ENCODE measurements around the gene ARMC8. TPM values are rescaled to one million over a fixed set of nuclear protein-coding genes. Genes with fewer than 3 reads are reported as not detected.

ARMC8 gene
- total RNA-seq, 1 donor from 2014 or later: 82.3 TPM

DNA sequence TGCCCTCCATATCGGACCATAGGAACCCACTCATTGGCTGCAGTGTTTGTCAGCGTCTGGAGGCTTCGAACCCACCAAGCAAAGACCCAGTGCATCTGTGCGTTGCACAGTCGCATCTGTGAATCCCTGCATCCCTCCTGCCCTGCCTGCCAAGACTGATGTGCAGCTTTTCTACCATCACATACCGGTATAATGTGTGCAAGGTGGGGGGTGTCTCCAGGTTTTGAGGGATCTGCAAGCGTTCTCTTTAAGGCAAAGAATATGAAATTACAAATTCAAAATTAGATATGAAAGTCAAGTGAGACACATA, 142.8 kb downstream of the ARMC8 start:
- Mint-ChIP-seq H3K36me3 (ENCODE audit: low read depth) (no peaks in the 10 kb centered on the region), H3K9me3 (no peaks in the 10 kb centered on the region), H3K4me1 (peaks cover 13% of the 10 kb centered on the region), H3K27me3 (peaks cover 23% of the 10 kb centered on the region), H3K27ac (no peak overlapping the region), H3K4me3 (peak overlapping the region; percentile 88)
- DNase-seq (no peak), ATAC-seq (ENCODE audit: low read depth) (no peak)
- TF ChIP-seq, protein P1, sequence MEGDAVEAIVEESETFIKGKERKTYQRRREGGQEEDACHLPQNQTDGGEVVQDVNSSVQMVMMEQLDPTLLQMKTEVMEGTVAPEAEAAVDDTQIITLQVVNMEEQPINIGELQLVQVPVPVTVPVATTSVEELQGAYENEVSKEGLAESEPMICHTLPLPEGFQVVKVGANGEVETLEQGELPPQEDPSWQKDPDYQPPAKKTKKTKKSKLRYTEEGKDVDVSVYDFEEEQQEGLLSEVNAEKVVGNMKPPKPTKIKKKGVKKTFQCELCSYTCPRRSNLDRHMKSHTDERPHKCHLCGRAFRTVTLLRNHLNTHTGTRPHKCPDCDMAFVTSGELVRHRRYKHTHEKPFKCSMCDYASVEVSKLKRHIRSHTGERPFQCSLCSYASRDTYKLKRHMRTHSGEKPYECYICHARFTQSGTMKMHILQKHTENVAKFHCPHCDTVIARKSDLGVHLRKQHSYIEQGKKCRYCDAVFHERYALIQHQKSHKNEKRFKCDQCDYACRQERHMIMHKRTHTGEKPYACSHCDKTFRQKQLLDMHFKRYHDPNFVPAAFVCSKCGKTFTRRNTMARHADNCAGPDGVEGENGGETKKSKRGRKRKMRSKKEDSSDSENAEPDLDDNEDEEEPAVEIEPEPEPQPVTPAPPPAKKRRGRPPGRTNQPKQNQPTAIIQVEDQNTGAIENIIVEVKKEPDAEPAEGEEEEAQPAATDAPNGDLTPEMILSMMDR (IDR thresholded peaks at IDR 0.05): no peak
- ChIA-PET CTCF (no interaction called here), POLR2A (no interaction called here)
- intact Hi-C loops (cut with micrococcal nuclease): loop anchor here (2.0 to 10.0 kb wide), 3 partner anchors 65 to 593 kb away; partner anchors contain the start of gene ARMC8

DNA sequence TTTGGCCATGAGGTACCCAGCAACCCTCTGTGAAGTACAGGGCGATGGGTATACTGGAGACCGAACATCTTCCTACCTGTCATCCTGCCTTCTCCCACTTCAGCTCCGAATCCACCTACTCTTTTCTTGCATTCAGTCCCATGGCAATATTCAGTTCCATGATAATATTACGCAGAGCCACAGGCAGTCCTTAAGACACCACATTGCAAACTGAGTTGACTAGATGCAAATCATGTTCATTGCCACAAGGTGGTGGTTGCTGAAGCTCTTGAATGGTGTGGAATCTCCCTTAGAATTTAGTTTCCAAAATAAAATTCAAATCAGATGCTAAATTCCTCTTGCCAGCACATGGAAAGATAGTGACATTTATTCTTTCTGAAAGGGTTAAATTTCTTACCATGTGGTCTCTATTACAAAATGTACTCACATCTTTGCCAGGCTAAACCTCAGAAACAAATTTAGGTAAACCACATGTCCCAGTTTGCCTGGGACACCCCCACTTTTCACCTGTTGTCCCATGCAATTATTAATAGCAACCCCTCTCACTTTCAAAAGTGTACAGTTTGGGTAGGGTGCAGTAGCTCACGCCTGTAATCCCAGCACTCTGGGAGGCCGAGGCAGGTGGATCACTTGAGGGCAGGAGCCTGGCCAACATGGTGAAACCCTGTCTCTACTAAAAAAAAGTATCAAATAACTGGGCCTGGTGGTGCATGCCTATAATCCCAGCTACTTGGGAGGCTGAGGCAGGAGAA, 144.2 kb downstream of the ARMC8 start:
- intact Hi-C loops (cut with micrococcal nuclease): loop anchor here (10.0 kb wide), 1 partner anchor 63 kb away; no protein-coding TSS in a partner anchor
- ChIA-PET POLR2A (no interaction called here), CTCF (no interaction called here)
- Mint-ChIP-seq H3K9me3 (no peaks in the 10 kb centered on the region), H3K27ac (no peak overlapping the region), H3K4me3 (no peak overlapping the region), H3K27me3 (peaks cover 28% of the 10 kb centered on the region), H3K4me1 (peaks cover 13% of the 10 kb centered on the region), H3K36me3 (ENCODE audit: low read depth) (no peaks in the 10 kb centered on the region)
- no peak for DNase-seq
- TF ChIP-seq, protein P1 (IDR thresholded peaks at IDR 0.05): no peak
- ATAC-seq (ENCODE audit: low read depth): no peak

DNA sequence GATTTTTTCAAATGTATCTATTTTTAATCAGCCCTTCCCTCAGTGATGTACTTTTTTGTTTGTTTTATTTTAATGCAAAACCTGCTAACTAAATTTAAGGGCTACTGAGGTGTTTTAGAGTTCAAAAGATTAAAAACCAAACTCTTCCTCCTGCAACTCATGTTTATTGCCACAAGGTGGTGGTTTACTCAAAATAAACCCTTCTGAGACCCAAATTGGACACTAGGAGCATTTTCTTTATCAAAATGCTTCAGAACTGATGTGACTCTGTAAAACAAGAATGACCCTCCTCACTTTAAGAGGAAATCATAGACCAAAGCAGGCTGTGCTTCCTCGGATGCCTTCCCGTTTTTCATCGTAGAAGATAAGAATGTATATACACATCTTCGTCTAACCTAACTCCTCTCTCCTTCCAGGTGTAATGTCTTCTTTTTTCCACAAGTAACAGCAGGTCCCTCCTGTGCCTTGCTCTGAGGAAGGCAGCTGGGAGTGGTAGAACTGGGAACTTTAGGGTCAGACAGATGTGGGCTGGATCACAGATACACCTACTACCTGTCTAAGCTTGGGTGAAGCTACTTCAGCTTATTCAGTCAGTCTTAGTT, 145.5 kb downstream of the ARMC8 start:
- Mint-ChIP-seq H3K27ac (no peak overlapping the region), H3K4me1 (peaks cover 13% of the 10 kb centered on the region), H3K4me3 (no peak overlapping the region), H3K27me3 (peaks cover 31% of the 10 kb centered on the region), H3K36me3 (ENCODE audit: low read depth) (no peaks in the 10 kb centered on the region), H3K9me3 (no peaks in the 10 kb centered on the region)
- TF ChIP-seq, protein P1 (IDR thresholded peaks at IDR 0.05): no peak
- no peak for ATAC-seq (ENCODE audit: low read depth)
- intact Hi-C loops (cut with micrococcal nuclease): loop anchor here (1.0 to 10.0 kb wide), 2 partner anchors 62 to 591 kb away; no protein-coding TSS in a partner anchor
- DNase-seq: no peak
- ChIA-PET POLR2A (no interaction called here), CTCF (no interaction called here)

DNA sequence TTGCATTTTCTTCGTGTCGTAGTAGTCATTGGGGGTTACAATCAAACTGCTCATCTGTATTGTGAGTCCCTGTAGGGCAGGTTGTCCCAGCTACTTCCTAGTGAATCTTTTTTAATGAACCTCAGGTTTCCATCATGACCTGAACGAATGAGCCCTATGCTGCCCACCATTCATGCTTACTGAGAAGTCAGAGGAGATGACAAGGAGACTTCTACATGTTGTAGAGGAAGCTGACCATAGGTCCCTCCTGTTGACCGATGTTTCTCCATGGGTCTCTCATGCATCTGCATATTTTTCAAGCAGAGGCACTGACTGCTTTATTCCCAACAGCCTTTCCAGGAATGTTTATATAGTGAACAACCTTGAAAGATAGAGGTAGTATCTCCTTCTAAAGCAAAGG, 147.5 kb downstream of the ARMC8 start:
- H3K9me3 Mint-ChIP-seq: no peaks in the 10 kb centered on the region
- TF ChIP-seq, protein P1 (IDR thresholded peaks at IDR 0.05): no peak
- H3K27me3 Mint-ChIP-seq: peaks cover 26% of the 10 kb centered on the region
- ATAC-seq (ENCODE audit: low read depth) (no peak), DNase-seq (no peak)
- H3K27ac Mint-ChIP-seq: no peak overlapping the region
- intact Hi-C loops (cut with micrococcal nuclease): loop anchor here (10.0 kb wide), 1 partner anchor 60 kb away; no protein-coding TSS in a partner anchor
- POLR2A ChIA-PET: interaction anchor here (0.6 kb wide), 1 partner anchor 16 kb away, joined by 6 read pairs; no protein-coding TSS in a partner anchor
- no peaks in the 10 kb centered on the region for H3K36me3 Mint-ChIP-seq (ENCODE audit: low read depth)
- H3K4me1 Mint-ChIP-seq: peaks cover 5% of the 10 kb centered on the region
- CTCF ChIA-PET: no interaction called here
- H3K4me3 Mint-ChIP-seq: no peak overlapping the region

DNA sequence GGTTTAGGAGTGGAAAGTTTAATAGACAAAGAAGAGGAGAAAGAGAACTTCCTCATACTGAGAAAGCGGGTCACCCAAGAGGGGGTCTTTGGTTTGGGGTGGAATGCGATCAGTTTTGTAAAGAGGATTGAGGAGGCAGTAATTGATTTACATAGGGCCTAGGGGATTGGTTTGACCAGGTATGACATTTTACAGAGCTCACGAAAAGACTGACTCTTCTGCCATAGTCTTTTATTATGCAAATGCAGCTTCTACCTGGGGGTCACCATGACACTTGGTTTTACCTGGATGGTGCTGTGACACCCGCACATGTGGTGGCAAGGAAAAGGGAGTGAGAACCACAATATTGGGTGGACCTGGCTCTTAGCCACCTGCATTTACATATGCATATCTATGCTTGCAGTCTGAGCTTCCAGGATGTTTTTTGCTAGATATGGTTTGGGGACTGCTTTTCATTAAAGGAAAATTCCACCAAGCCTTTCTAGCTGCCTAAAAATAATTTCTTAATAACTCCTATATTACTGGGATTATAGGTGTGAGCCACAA, 149.4 kb downstream of the ARMC8 start:
- no peaks in the 10 kb centered on the region for H3K9me3 Mint-ChIP-seq

More for the DNA sequence above, 149.4 kb downstream of the ARMC8 start:
- TF ChIP-seq, protein P1 (IDR thresholded peaks at IDR 0.05): no peak
- DNase-seq: no peak
- Mint-ChIP-seq H3K4me1 (no peaks in the 10 kb centered on the region), H3K27ac (no peak overlapping the region), H3K27me3 (peaks cover 28% of the 10 kb centered on the region), H3K36me3 (ENCODE audit: low read depth) (no peaks in the 10 kb centered on the region), H3K4me3 (no peak overlapping the region)
- no peak for ATAC-seq (ENCODE audit: low read depth)
- intact Hi-C loops (cut with micrococcal nuclease): loop anchor here (10.0 kb wide), 1 partner anchor 58 kb away; no protein-coding TSS in a partner anchor
- POLR2A ChIA-PET: no interaction called here
- CTCF ChIA-PET: no interaction called here
